GM19395 (cell line): ENCODE data around the gene DLG2.
A peak's percentile ranks its signal among the peaks of the same experiment; 100 is the strongest.
"Not testable (repeated sequence)": the region's sequence is repeated elsewhere in the genome, so short reads cannot be mapped to it uniquely, and the experiment has no call there.

Source experiments
- ATAC-seq: cut with Tn5 transposase; IDR thresholded peaks from one replicate; pipeline ENCODE4 v1.9.1; 2021; ENCODE audit warnings: mild to moderate bottlenecking, moderate library complexity; ENCODE audit not compliant: unreplicated experiment

DLG2 gene

GRCh38 chr11:83480811-83481210, 2146.3 kb downstream of the DLG2 start:
- no peak for ATAC-seq

- ATAC-seq = no peak
Measured at GRCh38 chr11:83480251-83480650, 2146.9 kb downstream of the DLG2 start.

GRCh38 chr11:83477772-83478171, 2149.4 kb downstream of the DLG2 start:
- ATAC-seq = no peak

- ATAC-seq = no peak
Measured at GRCh38 chr11:83475760-83476159, 2151.4 kb downstream of the DLG2 start.

- no peak for ATAC-seq
Measured at GRCh38 chr11:83473743-83474142, 2153.4 kb downstream of the DLG2 start.

- no peak for ATAC-seq
Measured at GRCh38 chr11:83472806-83473205, 2154.3 kb downstream of the DLG2 start.

- ATAC-seq = no peak
Measured at GRCh38 chr11:83471831-83472727, 2155.1 kb downstream of the DLG2 start.

- ATAC-seq = no peak
Measured at GRCh38 chr11:83467837-83468236, 2159.3 kb downstream of the DLG2 start.

GRCh38 chr11:83464160-83464944, 2162.8 kb downstream of the DLG2 start:
- ATAC-seq = no peak

GRCh38 chr11:83459798-83460197, 2167.3 kb downstream of the DLG2 start:
- no peak for ATAC-seq

- ATAC-seq = no peak
Measured at GRCh38 chr11:83456566-83456965, 2170.6 kb downstream of the DLG2 start.

- no peak for ATAC-seq
Measured at GRCh38 chr11:83456075-83456474, 2171.1 kb downstream of the DLG2 start.

- ATAC-seq = no peak
Measured at GRCh38 chr11:83455356-83455755, 2171.8 kb downstream of the DLG2 start.

- ATAC-seq = no peak
Measured at GRCh38 chr11:83454674-83455073, 2172.5 kb downstream of the DLG2 start.

GRCh38 chr11:83449338-83449913, 2177.7 kb downstream of the DLG2 start:
- peak; percentile 90 for ATAC-seq

- no peak for ATAC-seq
Measured at GRCh38 chr11:83448686-83449085, 2178.5 kb downstream of the DLG2 start.

- not testable (repeated sequence) for ATAC-seq
Measured at GRCh38 chr11:83443880-83444279, 2183.3 kb downstream of the DLG2 start.

GRCh38 chr11:83441601-83442000, 2185.5 kb downstream of the DLG2 start:
- ATAC-seq = no peak

- ATAC-seq = no peak
Measured at GRCh38 chr11:83441171-83441570, 2186.0 kb downstream of the DLG2 start.

- ATAC-seq = no peak
Measured at GRCh38 chr11:83438438-83438837, 2188.7 kb downstream of the DLG2 start.

- ATAC-seq = no peak
Measured at GRCh38 chr11:83437939-83438338, 2189.2 kb downstream of the DLG2 start.

GRCh38 chr11:83436855-83437254, 2190.3 kb downstream of the DLG2 start:
- ATAC-seq = no peak
